Measurements from ENCODE around the gene GPS1. TPM values are rescaled to one million over a fixed set of nuclear protein-coding genes. Genes with fewer than 3 reads are reported as not detected.

The GPS1 gene
- polyA plus RNA-seq, 1 of the 3 experiments (the other 2 are of a cell fraction), result 264 TPM

GRCh38 chr17:82096709-82097183, 45.0 kb downstream of the GPS1 start (continued):
- TF ChIP-seq GATA2 (CRISPR knock-in tag; IDR thresholded peaks at IDR 0.05), result no peak
- TF ChIP-seq TEAD4 (IDR thresholded peaks at IDR 0.05; ENCODE audit: borderline replicate concordance, insufficient read depth), result no peak

GRCh38 chr17:82097184-82097918, 45.7 kb downstream of the GPS1 start:
- CTCF ChIA-PET, result interaction anchor here (1.0 to 2.6 kb wide), 8 partner anchors 9 to 138 kb away, joined by 3 to 14 read pairs (median 6); partner anchors contain the start of genes CENPX and LRRC45

More at GRCh38 chr17:82097184-82097918, 45.7 kb downstream of the GPS1 start:
- Histone ChIP-seq H3K36me3 (replicated peaks in 1 of 2; ENCODE audit: control insufficient read depth in 1 of 2, insufficient read depth in 2 of 2, low read length in 1 of 2) (peaks cover 20 to 35% of the 10 kb centered on the region in 2 experiments), H3K4me2 (peak overlapping the region; percentile 100), H3K27me3 (ENCODE audit: insufficient read depth) (no peaks in the 10 kb centered on the region), H3K9me2 (no peaks in the 10 kb centered on the region), H3K9me3 (no peaks in the 10 kb centered on the region), H3K79me2 (ENCODE audit: insufficient read depth) (peaks cover 39% of the 10 kb centered on the region), H4K20me1 (ENCODE audit: insufficient read depth) (peaks cover 23% of the 10 kb centered on the region), H3K9ac (peak overlapping the region; percentile 88), H3K27ac (ENCODE audit: low read depth in 2 of 2, low read length in 1 of 2) (peak overlapping the region; percentile 77 to 94), H3F3A (replicated peaks; ENCODE audit: insufficient read depth) (peaks cover 12% of the 10 kb centered on the region), H3K4me3 (ENCODE audit: low read depth in 2 of 2, low read length in 1 of 2) (peak overlapping the region; percentile 86 to 94), H2AFZ (ENCODE audit: low read depth) (no peak overlapping the region), H3K4me1 (ENCODE audit: control insufficient read depth in 1 of 2, insufficient read depth in 2 of 2, low read depth in 1 of 2, low read length in 1 of 2) (peaks cover 21 to 47% of the 10 kb centered on the region in 2 experiments)
- POLR2A ChIA-PET, result interaction anchor here (0.5 to 2.2 kb wide), 14 partner anchors 9 to 186 kb away, joined by 3 to 19 read pairs (median 4); partner anchors contain the start of genes CENPX, DCXR and LRRC45
- 11% methylated on average over 12 of the region's 77 CpGs for WGBS (ENCODE audit: low lambda C conversion rate)
- DNase-seq, result peak; percentile 91
- TF ChIP-seq, protein P1, sequence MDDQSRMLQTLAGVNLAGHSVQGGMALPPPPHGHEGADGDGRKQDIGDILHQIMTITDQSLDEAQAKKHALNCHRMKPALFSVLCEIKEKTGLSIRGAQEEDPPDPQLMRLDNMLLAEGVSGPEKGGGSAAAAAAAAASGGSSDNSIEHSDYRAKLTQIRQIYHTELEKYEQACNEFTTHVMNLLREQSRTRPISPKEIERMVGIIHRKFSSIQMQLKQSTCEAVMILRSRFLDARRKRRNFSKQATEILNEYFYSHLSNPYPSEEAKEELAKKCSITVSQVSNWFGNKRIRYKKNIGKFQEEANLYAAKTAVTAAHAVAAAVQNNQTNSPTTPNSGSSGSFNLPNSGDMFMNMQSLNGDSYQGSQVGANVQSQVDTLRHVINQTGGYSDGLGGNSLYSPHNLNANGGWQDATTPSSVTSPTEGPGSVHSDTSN (IDR thresholded peaks at IDR 0.05), result no peak
- no peak for TF ChIP-seq JUND (IDR thresholded peaks at IDR 0.05)
- TF ChIP-seq NFIC (IDR thresholded peaks at IDR 0.05; ENCODE audit: borderline replicate concordance), result no peak
- TF ChIP-seq IRF3 (IDR thresholded peaks at IDR 0.05; ENCODE audit: low read depth, low read length), result no peak
- TF ChIP-seq EP300 (IDR thresholded peaks at IDR 0.05; ENCODE audit: borderline replicate concordance in 1 of 2, low read depth in 1 of 2, low read length in 1 of 2), result no peak
- TF ChIP-seq, protein P2, sequence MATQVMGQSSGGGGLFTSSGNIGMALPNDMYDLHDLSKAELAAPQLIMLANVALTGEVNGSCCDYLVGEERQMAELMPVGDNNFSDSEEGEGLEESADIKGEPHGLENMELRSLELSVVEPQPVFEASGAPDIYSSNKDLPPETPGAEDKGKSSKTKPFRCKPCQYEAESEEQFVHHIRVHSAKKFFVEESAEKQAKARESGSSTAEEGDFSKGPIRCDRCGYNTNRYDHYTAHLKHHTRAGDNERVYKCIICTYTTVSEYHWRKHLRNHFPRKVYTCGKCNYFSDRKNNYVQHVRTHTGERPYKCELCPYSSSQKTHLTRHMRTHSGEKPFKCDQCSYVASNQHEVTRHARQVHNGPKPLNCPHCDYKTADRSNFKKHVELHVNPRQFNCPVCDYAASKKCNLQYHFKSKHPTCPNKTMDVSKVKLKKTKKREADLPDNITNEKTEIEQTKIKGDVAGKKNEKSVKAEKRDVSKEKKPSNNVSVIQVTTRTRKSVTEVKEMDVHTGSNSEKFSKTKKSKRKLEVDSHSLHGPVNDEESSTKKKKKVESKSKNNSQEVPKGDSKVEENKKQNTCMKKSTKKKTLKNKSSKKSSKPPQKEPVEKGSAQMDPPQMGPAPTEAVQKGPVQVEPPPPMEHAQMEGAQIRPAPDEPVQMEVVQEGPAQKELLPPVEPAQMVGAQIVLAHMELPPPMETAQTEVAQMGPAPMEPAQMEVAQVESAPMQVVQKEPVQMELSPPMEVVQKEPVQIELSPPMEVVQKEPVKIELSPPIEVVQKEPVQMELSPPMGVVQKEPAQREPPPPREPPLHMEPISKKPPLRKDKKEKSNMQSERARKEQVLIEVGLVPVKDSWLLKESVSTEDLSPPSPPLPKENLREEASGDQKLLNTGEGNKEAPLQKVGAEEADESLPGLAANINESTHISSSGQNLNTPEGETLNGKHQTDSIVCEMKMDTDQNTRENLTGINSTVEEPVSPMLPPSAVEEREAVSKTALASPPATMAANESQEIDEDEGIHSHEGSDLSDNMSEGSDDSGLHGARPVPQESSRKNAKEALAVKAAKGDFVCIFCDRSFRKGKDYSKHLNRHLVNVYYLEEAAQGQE (IDR thresholded peaks at IDR 0.05; ENCODE audit: low read depth, low read length), result 0 out of 2 replicates have a peak, but pooled peaks have one; percentile 32
- TF ChIP-seq FOXJ3 (CRISPR knock-in tag; IDR thresholded peaks at IDR 0.05), result no peak
- TF ChIP-seq RXRA (IDR thresholded peaks at IDR 0.05; ENCODE audit: borderline replicate concordance, low read depth), result no peak
- peak; percentile 85 for TF ChIP-seq MAX (IDR thresholded peaks at IDR 0.05; ENCODE audit: low read depth)
- TF ChIP-seq TAF1 (IDR thresholded peaks at IDR 0.05; ENCODE audit: borderline replicate concordance, low read depth, low read length), result 0 out of 2 replicates have a peak, but pooled peaks have one; percentile 18
- TF ChIP-seq, protein P3, sequence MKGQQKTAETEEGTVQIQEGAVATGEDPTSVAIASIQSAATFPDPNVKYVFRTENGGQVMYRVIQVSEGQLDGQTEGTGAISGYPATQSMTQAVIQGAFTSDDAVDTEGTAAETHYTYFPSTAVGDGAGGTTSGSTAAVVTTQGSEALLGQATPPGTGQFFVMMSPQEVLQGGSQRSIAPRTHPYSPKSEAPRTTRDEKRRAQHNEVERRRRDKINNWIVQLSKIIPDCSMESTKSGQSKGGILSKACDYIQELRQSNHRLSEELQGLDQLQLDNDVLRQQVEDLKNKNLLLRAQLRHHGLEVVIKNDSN (IDR thresholded peaks at IDR 0.05; ENCODE audit: borderline replicate concordance, low read depth), result peak; percentile 67
- TF ChIP-seq MXI1 (IDR thresholded peaks at IDR 0.05; ENCODE audit: low read depth, low read length), result peak; percentile 71
- TF ChIP-seq CHD2 (IDR thresholded peaks at IDR 0.05; ENCODE audit: low read length, partially characterized antibody), result peak; percentile 67
- TF ChIP-seq SIN3A (IDR thresholded peaks at IDR 0.05; ENCODE audit: borderline replicate concordance, low read depth, low read length), result no peak
- no peak for TF ChIP-seq ELF1 (IDR thresholded peaks at IDR 0.05)

Measured in SK-N-SH (cell line).